ENCODE measurements around the gene SORBS1. TPM values are rescaled to one million over a fixed set of nuclear protein-coding genes. Genes with fewer than 3 reads are reported as not detected.
"Not testable (repeated sequence)": the region's sequence is repeated elsewhere in the genome, so short reads cannot be mapped to it uniquely, and the experiment has no call there.

The SORBS1 gene
- total and polyA plus RNA-seq, 2 experiments from 2014 or later = 17.0 to 40.2 TPM

DNA sequence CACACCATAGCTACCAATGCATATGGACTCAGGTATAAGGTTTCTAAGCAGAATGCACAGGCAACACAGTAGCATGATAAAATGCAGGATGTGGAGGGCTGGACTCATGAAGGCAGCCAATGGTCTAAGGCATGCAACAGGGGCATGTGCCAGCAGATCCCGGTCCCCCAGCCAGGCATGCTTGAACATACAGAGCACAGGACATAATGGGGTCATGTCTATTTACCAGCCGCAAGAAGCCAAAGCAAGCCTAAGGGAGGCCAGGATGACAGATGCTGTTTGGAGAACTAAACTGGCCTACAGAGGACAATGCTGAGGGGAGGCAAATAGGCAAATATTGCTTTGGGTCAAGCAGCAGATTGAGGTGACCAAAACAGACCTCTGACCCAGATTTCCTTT lies 210.3 kb downstream of the SORBS1 start:
- Histone ChIP-seq H3K4me3 (no peak overlapping the region), H3K27ac (no peak overlapping the region), H3K9me2 (replicated peaks; ENCODE audit: insufficient read depth) (no peaks in the 10 kb centered on the region), H4K20me1 (ENCODE audit: insufficient read depth, poor library complexity, severe bottlenecking) (no peaks in the 10 kb centered on the region), H3K4me2 (no peak overlapping the region), H3K79me2 (no peaks in the 10 kb centered on the region), H3K4me1 (ENCODE audit: insufficient read depth) (no peaks in the 10 kb centered on the region), H2AFZ (no peak overlapping the region), H3K9me3 (ENCODE audit: low read depth) (no peaks in the 10 kb centered on the region), H3K27me3 (no peaks in the 10 kb centered on the region), H3K36me3 (replicated peaks; ENCODE audit: insufficient read depth, low read depth) (no peaks in the 10 kb centered on the region)
- no peak for DNase-seq (ENCODE audit: low spot score)
- no peak for TF ChIP-seq EZH2phosphoT487 (IDR thresholded peaks at IDR 0.05; ENCODE audit: low read depth, severe bottlenecking, unreplicated experiment)
- 90% methylated on average over 2 of the region's 2 CpGs for WGBS (ENCODE audit: low lambda C conversion rate, missing lambda C conversion rate)

DNA sequence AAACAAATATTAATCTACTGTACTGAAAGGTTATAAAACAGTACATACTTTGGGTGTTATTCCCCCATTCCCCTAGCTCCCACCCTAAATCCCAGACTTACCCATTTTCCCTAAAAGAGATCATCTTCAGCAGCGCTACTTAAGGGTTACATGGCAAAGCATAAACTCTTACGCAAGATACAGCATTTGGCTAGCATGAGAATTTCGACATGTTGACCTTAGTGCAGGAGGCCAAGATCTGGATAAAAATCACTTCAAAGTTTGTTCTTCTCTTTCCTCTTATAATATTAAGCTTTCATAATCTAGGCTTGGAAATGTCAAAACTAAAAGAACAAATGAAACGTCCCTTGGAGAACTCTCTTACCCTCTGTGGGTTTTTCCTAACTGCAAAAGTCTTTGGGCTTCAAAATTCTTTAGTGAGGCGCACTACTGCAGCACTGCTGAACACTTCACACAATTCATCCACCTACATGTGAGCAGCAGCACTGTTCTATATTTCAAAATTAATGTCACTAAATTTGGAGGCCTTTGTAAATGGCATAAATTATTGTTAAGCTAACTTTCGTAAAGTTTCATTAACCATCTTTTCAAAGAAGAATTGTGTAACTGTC lies 210.8 kb downstream of the SORBS1 start:
- DNase-seq (ENCODE audit: low spot score) = no peak
- TF ChIP-seq, protein P1, sequence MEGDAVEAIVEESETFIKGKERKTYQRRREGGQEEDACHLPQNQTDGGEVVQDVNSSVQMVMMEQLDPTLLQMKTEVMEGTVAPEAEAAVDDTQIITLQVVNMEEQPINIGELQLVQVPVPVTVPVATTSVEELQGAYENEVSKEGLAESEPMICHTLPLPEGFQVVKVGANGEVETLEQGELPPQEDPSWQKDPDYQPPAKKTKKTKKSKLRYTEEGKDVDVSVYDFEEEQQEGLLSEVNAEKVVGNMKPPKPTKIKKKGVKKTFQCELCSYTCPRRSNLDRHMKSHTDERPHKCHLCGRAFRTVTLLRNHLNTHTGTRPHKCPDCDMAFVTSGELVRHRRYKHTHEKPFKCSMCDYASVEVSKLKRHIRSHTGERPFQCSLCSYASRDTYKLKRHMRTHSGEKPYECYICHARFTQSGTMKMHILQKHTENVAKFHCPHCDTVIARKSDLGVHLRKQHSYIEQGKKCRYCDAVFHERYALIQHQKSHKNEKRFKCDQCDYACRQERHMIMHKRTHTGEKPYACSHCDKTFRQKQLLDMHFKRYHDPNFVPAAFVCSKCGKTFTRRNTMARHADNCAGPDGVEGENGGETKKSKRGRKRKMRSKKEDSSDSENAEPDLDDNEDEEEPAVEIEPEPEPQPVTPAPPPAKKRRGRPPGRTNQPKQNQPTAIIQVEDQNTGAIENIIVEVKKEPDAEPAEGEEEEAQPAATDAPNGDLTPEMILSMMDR (IDR thresholded peaks at IDR 0.05; ENCODE audit: poor library complexity) = no peak
- TF ChIP-seq EZH2phosphoT487 (IDR thresholded peaks at IDR 0.05; ENCODE audit: low read depth, severe bottlenecking, unreplicated experiment) (no peak), EZH2 (IDR thresholded peaks at IDR 0.05; ENCODE audit: borderline replicate concordance) (no peak)

DNA sequence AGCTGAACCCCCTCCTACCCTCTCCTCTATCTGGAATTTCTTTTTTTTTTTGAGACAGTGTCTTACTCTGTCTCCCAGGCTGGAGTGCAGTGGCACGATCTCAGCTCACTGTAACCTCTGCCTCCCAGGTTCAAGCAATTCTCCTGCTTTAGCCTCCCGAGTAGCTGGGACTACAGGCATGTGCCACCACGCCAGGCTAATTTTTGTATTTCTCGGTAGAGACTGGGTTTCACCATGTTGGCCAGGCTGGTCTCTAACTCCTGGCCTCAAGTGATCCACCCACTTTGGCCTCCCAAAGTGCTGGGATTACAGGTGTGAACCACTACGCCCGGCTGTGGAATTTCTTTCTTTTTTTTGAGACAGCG lies 213.8 kb downstream of the SORBS1 start:
- WGBS (ENCODE audit: low lambda C conversion rate, missing lambda C conversion rate) = 90% methylated on average over 7 of the region's 7 CpGs
- not testable (repeated sequence) for H4K20me1 ChIP-seq (ENCODE audit: insufficient read depth, poor library complexity, severe bottlenecking); H3K27ac ChIP-seq; H3K4me3 ChIP-seq; H3K4me2 ChIP-seq; H3K27me3 ChIP-seq; H3K9me3 ChIP-seq (ENCODE audit: low read depth); H2AFZ ChIP-seq; H3K36me3 ChIP-seq (replicated peaks; ENCODE audit: insufficient read depth, low read depth); H3K79me2 ChIP-seq; H3K4me1 ChIP-seq (ENCODE audit: insufficient read depth); H3K9me2 ChIP-seq (replicated peaks; ENCODE audit: insufficient read depth); DNase-seq (ENCODE audit: low spot score)

More for the DNA sequence above, 210.8 kb downstream of the SORBS1 start:
- Histone ChIP-seq H3K4me2 (no peak overlapping the region), H3K9me3 (ENCODE audit: low read depth) (no peaks in the 10 kb centered on the region), H4K20me1 (ENCODE audit: insufficient read depth, poor library complexity, severe bottlenecking) (no peaks in the 10 kb centered on the region), H3K4me3 (no peak overlapping the region), H3K79me2 (no peaks in the 10 kb centered on the region), H3K4me1 (ENCODE audit: insufficient read depth) (no peaks in the 10 kb centered on the region), H2AFZ (no peak overlapping the region), H3K27ac (no peak overlapping the region), H3K36me3 (replicated peaks; ENCODE audit: insufficient read depth, low read depth) (no peaks in the 10 kb centered on the region), H3K27me3 (no peaks in the 10 kb centered on the region), H3K9me2 (replicated peaks; ENCODE audit: insufficient read depth) (no peaks in the 10 kb centered on the region)
- WGBS (ENCODE audit: low lambda C conversion rate, missing lambda C conversion rate) = 79% methylated on average over 6 of the region's 6 CpGs

DNA sequence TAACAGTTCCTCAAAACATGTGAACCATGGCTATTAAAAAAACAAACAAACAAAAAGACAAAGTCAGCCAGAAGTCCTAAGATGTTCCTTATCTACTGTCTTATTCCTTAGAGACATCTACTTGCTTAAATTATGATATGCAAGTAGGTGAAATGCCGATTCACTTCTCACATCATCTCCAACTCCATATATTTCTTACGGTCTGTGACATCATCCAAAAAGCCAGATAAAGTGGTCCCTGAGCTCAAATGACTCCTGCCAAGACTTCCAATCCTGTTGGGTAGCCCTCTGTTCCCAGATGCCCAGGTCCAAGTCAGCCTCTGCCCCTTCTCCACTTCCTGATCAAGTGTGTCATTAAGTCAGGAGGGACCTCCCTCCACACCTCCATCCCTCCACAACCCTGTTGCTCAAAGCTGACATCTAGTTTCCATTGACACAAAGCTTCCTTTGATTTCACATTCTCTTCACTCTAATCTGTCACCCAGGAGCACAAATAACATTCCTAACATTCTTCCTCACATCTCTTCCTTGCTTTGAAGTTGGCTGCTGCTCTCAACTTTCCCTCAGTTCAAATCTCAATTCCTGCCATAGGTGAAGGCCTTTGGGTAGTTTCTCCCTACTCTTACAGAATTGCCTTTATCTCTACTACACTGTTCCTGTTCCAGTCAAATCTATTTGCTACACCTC lies 214.3 kb downstream of the SORBS1 start:
- Histone ChIP-seq H3K4me1 (ENCODE audit: insufficient read depth) (peaks cover 3% of the 10 kb centered on the region), H3K27ac (no peak overlapping the region), H4K20me1 (ENCODE audit: insufficient read depth, poor library complexity, severe bottlenecking) (no peaks in the 10 kb centered on the region), H3K9me2 (replicated peaks; ENCODE audit: insufficient read depth) (no peaks in the 10 kb centered on the region), H3K27me3 (no peaks in the 10 kb centered on the region), H3K9me3 (ENCODE audit: low read depth) (no peaks in the 10 kb centered on the region), H3K79me2 (no peaks in the 10 kb centered on the region), H3K4me3 (no peak overlapping the region), H2AFZ (no peak overlapping the region), H3K4me2 (no peak overlapping the region), H3K36me3 (replicated peaks; ENCODE audit: insufficient read depth, low read depth) (no peaks in the 10 kb centered on the region)
- DNase-seq (ENCODE audit: low spot score) = no peak
- TF ChIP-seq, protein P1 (IDR thresholded peaks at IDR 0.05; ENCODE audit: poor library complexity) = no peak
- no peak for TF ChIP-seq EZH2phosphoT487 (IDR thresholded peaks at IDR 0.05; ENCODE audit: low read depth, severe bottlenecking, unreplicated experiment)
- no peak for TF ChIP-seq EZH2 (IDR thresholded peaks at IDR 0.05; ENCODE audit: borderline replicate concordance)
- 81% methylated on average over 2 of the region's 2 CpGs for WGBS (ENCODE audit: low lambda C conversion rate, missing lambda C conversion rate)

All from hepatocyte (in vitro differentiated cells).